ENCODE data around the gene COLGALT1.
"Not testable (repeated sequence)": the region's sequence is repeated elsewhere in the genome, so short reads cannot be mapped to it uniquely, and the experiment has no call there.

DNA sequence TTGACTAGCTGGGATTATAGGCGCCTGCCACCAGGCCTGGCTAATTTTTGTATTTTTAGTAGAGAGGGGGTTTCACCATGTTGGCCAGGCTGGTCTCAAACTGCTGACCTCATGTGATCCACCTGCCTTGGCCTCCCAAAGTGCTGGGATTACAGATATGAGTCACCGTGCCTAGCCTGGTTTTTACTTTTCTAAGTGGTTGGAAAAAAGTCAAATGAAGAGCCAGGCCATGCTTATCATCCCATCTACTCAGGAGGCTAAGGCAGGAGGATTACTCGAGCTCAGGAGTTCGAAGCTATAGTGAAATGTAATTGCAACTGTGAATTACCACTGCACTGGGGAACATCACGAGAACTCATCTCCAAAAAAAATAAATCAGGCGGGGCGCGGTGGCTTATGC, 36.8 kb upstream of the COLGALT1 start:
- not testable (repeated sequence) for TF ChIP-seq POLR2A (IDR thresholded peaks at IDR 0.05)
- TF ChIP-seq, protein P1, sequence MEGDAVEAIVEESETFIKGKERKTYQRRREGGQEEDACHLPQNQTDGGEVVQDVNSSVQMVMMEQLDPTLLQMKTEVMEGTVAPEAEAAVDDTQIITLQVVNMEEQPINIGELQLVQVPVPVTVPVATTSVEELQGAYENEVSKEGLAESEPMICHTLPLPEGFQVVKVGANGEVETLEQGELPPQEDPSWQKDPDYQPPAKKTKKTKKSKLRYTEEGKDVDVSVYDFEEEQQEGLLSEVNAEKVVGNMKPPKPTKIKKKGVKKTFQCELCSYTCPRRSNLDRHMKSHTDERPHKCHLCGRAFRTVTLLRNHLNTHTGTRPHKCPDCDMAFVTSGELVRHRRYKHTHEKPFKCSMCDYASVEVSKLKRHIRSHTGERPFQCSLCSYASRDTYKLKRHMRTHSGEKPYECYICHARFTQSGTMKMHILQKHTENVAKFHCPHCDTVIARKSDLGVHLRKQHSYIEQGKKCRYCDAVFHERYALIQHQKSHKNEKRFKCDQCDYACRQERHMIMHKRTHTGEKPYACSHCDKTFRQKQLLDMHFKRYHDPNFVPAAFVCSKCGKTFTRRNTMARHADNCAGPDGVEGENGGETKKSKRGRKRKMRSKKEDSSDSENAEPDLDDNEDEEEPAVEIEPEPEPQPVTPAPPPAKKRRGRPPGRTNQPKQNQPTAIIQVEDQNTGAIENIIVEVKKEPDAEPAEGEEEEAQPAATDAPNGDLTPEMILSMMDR (IDR thresholded peaks at IDR 0.05) = not testable (repeated sequence)
